Testis (tissue), 3 donors: ENCODE measurements around the gene LEMD2. TPM values are rescaled to one million over a fixed set of nuclear protein-coding genes. Genes with fewer than 3 reads are reported as not detected.

Source experiments
- DNase-seq: peaks from one replicate; pipeline ENCODE4 v3.0.0-alpha.2; 2019
- H3K27ac ChIP-seq, 2 donors: fragments of 200-600 bp; sonication (generic); one replicate each; pipeline ENCODE4 v1.5.1; 2019
- H3K27me3 ChIP-seq: fragments of 200-600 bp; sonication (generic); one replicate; pipeline ENCODE4 v1.5.1; 2019
- H3K36me3 ChIP-seq: fragments of 200-600 bp; sonication (generic); one replicate; pipeline ENCODE4 v1.5.1; 2017; ENCODE audit warnings: low read depth; ENCODE audit errors: missing control alignments
- H3K4me1 ChIP-seq: fragments of 200-600 bp; sonication (generic); one replicate; pipeline ENCODE4 v1.5.1; 2019
- H3K4me3 ChIP-seq, 2 donors: fragments of 200-600 bp; sonication (generic); one replicate each; pipeline ENCODE4 v1.5.1; 2017 to 2019
- H3K9me3 ChIP-seq: fragments of 200-600 bp; sonication (generic); one replicate; pipeline ENCODE4 v1.5.1; 2017
- POLR2A ChIP-seq: fragments of 450-650 bp; IDR thresholded peaks from one replicate; pipeline ENCODE4 v1.6.1; 2017; ENCODE audit warnings: antibody characterized with exemption, mild to moderate bottlenecking, moderate library complexity
- WGBS, 2 donors: methylation state at CpG; one replicate each; pipeline ENCODE4 v1.1.5; 2018; 5-methylcytosine and 5-hydroxymethylcytosine counted together
- intact Hi-C: fragments of 100-400 bp; cut with DNase I; formaldehyde crosslinking; loops from one replicate; pipeline ENCODE4 v1.15.1; 2023; ENCODE audit warnings: low total_unique reads
- polyA plus RNA-seq: library from polyadenylated mRNA; stranded (reverse); fragments of 350-450 nt; fragmentation: Illumina TruSeq; extraction: RNeasy Lipid Tissue Mini Kit (QIAGEN cat#74804); gene quantifications from one replicate; pipeline ENCODE4 v1.2.3, GENCODE V29; 2014; ENCODE audit warnings: low read depth, low replicate concordance; ENCODE audit not compliant: insufficient read depth
- total RNA-seq, 2 donors: library from RNA; depleted of rRNA; stranded (reverse); fragments of >200 nt; gene quantifications; one replicate each; pipeline ENCODE4 v1.2.3, GENCODE V29; 2016
- TF ChIP-seq, protein P1 (sequence below), 3 experiments: fragments of 450-650 bp in 2 of 3; fragments of 200-600 bp in 1 of 3; sonication (generic) in 1 of 3; IDR thresholded peaks; one replicate each; pipeline ENCODE4 v1.5.1; 2016 to 2019; ENCODE audit warnings: antibody characterized with exemption in 3 of 3, mild to moderate bottlenecking in 2 of 3, moderate library complexity in 1 of 3

LEMD2 gene
- total and polyA plus RNA-seq, 3 donors from 2014 or later, result 71.2 to 89.5 (median 77.0) TPM

GRCh38 chr6:33756211-33756954 is 32.5 kb downstream of the LEMD2 start:
- H3K4me1 ChIP-seq, result peaks cover 6% of the 10 kb centered on the region
- H3K27me3 ChIP-seq, result no peaks in the 10 kb centered on the region
- intact Hi-C loops, result loop anchor here (10.0 kb wide), 1 partner anchor 398 kb away; no protein-coding TSS in a partner anchor
- H3K9me3 ChIP-seq, result no peaks in the 10 kb centered on the region
- no peak overlapping the region for H3K4me3 ChIP-seq
- 87 to 89% methylated on average over 12 of the region's 12 CpGs for WGBS, 2 donors
- no peak overlapping the region for H3K27ac ChIP-seq
- no peak for DNase-seq
- no peak for TF ChIP-seq POLR2A
- TF ChIP-seq, protein P1, sequence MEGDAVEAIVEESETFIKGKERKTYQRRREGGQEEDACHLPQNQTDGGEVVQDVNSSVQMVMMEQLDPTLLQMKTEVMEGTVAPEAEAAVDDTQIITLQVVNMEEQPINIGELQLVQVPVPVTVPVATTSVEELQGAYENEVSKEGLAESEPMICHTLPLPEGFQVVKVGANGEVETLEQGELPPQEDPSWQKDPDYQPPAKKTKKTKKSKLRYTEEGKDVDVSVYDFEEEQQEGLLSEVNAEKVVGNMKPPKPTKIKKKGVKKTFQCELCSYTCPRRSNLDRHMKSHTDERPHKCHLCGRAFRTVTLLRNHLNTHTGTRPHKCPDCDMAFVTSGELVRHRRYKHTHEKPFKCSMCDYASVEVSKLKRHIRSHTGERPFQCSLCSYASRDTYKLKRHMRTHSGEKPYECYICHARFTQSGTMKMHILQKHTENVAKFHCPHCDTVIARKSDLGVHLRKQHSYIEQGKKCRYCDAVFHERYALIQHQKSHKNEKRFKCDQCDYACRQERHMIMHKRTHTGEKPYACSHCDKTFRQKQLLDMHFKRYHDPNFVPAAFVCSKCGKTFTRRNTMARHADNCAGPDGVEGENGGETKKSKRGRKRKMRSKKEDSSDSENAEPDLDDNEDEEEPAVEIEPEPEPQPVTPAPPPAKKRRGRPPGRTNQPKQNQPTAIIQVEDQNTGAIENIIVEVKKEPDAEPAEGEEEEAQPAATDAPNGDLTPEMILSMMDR (IDR thresholded peaks at IDR 0.05), result no peak
- H3K36me3 ChIP-seq, result no peaks in the 10 kb centered on the region

GRCh38 chr6:33755070-33755869 is 33.7 kb downstream of the LEMD2 start:
- intact Hi-C loops, result loop anchor here (10.0 kb wide), 1 partner anchor 400 kb away; no protein-coding TSS in a partner anchor
- TF ChIP-seq, protein P1 (IDR thresholded peaks at IDR 0.05), result no peak
- TF ChIP-seq POLR2A, result no peak
- no peak for DNase-seq
- H3K9me3 ChIP-seq, result no peaks in the 10 kb centered on the region
- no peak overlapping the region for H3K4me3 ChIP-seq
- H3K27ac ChIP-seq, result no peak overlapping the region
- no peaks in the 10 kb centered on the region for H3K36me3 ChIP-seq
- H3K4me1 ChIP-seq, result peaks cover 6% of the 10 kb centered on the region
- H3K27me3 ChIP-seq, result no peaks in the 10 kb centered on the region
- WGBS, 2 donors, result 86 to 89% methylated on average over 9 to 13 of the region's 13 CpGs

DNA sequence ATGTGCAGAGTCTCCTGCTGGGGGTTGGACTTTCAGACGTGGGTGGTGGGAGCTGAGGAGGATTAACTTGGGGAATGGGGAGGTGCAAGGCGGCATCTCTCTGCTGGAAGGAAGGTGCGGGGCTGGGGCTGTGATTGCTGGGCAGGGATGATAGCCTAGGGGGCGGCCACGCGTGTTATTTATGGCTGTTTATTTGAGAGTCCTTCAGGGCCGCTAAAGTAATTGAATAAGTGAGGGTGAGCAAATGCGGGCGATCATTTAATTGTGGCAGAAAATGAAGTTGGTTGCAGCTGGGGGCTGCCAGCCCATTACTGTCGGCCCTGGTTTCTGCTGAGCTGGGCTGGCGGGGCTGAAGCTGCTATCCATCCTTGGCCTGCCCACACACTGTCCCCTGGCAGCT is 34.7 kb downstream of the LEMD2 start:
- no peak overlapping the region for H3K27ac ChIP-seq
- TF ChIP-seq, protein P1 (IDR thresholded peaks at IDR 0.05), result no peak
- TF ChIP-seq POLR2A, result no peak
- no peaks in the 10 kb centered on the region for H3K9me3 ChIP-seq
- intact Hi-C loops, result loop anchor here (10.0 kb wide), 1 partner anchor 401 kb away; no protein-coding TSS in a partner anchor
- no peak for DNase-seq
- H3K4me1 ChIP-seq, result peaks cover 6% of the 10 kb centered on the region
- H3K36me3 ChIP-seq, result no peaks in the 10 kb centered on the region
- H3K27me3 ChIP-seq, result no peaks in the 10 kb centered on the region
- WGBS, 2 donors, result 86 to 87% methylated on average over 11 of the region's 11 CpGs
- no peak overlapping the region for H3K4me3 ChIP-seq

DNA sequence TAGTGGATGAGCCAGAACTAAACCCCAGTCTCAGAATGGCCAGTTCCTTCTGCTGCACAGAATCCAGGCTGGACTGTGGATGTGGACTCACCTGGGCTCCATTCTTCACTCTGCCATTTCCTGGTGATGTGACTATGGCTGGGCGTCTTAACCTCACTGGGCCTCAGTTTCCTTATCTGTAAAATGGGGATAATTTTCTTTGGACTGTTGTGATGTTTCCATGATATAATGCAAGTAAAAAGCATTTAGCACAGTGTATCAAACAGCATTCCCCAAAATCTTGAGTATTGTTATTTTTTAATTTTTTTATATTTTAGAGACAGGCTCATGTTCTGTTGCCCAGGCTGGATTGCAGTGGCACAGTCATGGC is 36.3 kb downstream of the LEMD2 start:
- Histone ChIP-seq H3K4me3 (no peak overlapping the region), H3K36me3 (no peaks in the 10 kb centered on the region), H3K27ac (no peak overlapping the region), H3K9me3 (no peaks in the 10 kb centered on the region), H3K4me1 (peaks cover 6% of the 10 kb centered on the region), H3K27me3 (no peaks in the 10 kb centered on the region)
- WGBS, 2 donors, result 94 to 100% methylated on average over 1 of the region's 1 CpG
- TF ChIP-seq, protein P1 (IDR thresholded peaks at IDR 0.05), result no peak
- no peak for TF ChIP-seq POLR2A
- intact Hi-C loops, result loop anchor here (10.0 kb wide), 1 partner anchor 402 kb away; no protein-coding TSS in a partner anchor
- no peak for DNase-seq
